COLO829 (cell line): Measurements from ENCODE around the gene SSR1.
"Not testable (repeated sequence)": the region's sequence is repeated elsewhere in the genome, so short reads cannot be mapped to it uniquely, and the experiment has no call there.

ENCODE experiments used
- DNase-seq: peaks from one replicate; pipeline ENCODE4 v3.0.0; 2012; ENCODE audit warnings: low spot score

The SSR1 gene

GRCh38 chr6:7317538-7317937 lies 4.5 kb upstream of the SSR1 start:
- no peak for DNase-seq

- no peak for DNase-seq
These were observed 3.9 kb upstream of the SSR1 start for GRCh38 chr6:7316658-7317533.

GRCh38 chr6:7315948-7316365 lies 3.0 kb upstream of the SSR1 start:
- no peak for DNase-seq

- DNase-seq: not testable (repeated sequence)
These were observed 2.3 kb upstream of the SSR1 start for GRCh38 chr6:7315087-7315947.

GRCh38 chr6:7314414-7314813 lies 1.4 kb upstream of the SSR1 start:
- no peak for DNase-seq

- no peak for DNase-seq
These were observed 636 bp upstream of the SSR1 start for GRCh38 chr6:7313505-7314165.

- DNase-seq: peak; percentile 52
These were observed 933 bp downstream of the SSR1 start for GRCh38 chr6:7311917-7312615.

GRCh38 chr6:7311176-7311575 lies 1.8 kb downstream of the SSR1 start:
- no peak for DNase-seq

- no peak for DNase-seq
These were observed 3.9 kb downstream of the SSR1 start for GRCh38 chr6:7309050-7309449.

- no peak for DNase-seq
These were observed 5.5 kb downstream of the SSR1 start for GRCh38 chr6:7307533-7307932.

- no peak for DNase-seq
These were observed 8.2 kb downstream of the SSR1 start for GRCh38 chr6:7304821-7305220.

GRCh38 chr6:7301702-7302101 lies 11.3 kb downstream of the SSR1 start:
- no peak for DNase-seq

GRCh38 chr6:7300926-7301325 lies 12.1 kb downstream of the SSR1 start:
- no peak for DNase-seq

- no peak for DNase-seq
These were observed 14.9 kb downstream of the SSR1 start for GRCh38 chr6:7298113-7298512.

- no peak for DNase-seq
These were observed 16.4 kb downstream of the SSR1 start for GRCh38 chr6:7296602-7297001.

- no peak for DNase-seq
These were observed 17.1 kb downstream of the SSR1 start for GRCh38 chr6:7295916-7296315.

GRCh38 chr6:7292596-7293255 lies 20.3 kb downstream of the SSR1 start:
- DNase-seq: no peak

- DNase-seq: no peak
These were observed 22.9 kb downstream of the SSR1 start for GRCh38 chr6:7290079-7290478.

- no peak for DNase-seq
These were observed 27.6 kb downstream of the SSR1 start for GRCh38 chr6:7285416-7285815.

GRCh38 chr6:7283676-7284075 lies 29.3 kb downstream of the SSR1 start:
- no peak for DNase-seq
